ENCODE measurements around the gene SRL. TPM values are rescaled to one million over a fixed set of nuclear protein-coding genes. Genes with fewer than 3 reads are reported as not detected.
A peak's percentile ranks its signal among the peaks of the same experiment; 100 is the strongest.

The SRL gene
- total RNA-seq (100 to 1,000 TPM; 372 to 760 (median 534) TPM), polyA plus RNA-seq (100 to 1,000 TPM; 218 to 394 TPM)
- long read RNA-seq, donor 1, full-length matches to known transcripts: 1,277 of 1,763 reads
- long read RNA-seq, donor 1, partial matches to known transcripts: 48 of 1,763 reads
- long read RNA-seq, donor 1, other reads (novel, unspliced or antisense): 438 of 1,763 reads
- long read RNA-seq, donor 2, full-length matches to known transcripts: 3,049 of 4,006 reads
- long read RNA-seq, donor 2, partial matches to known transcripts: 142 of 4,006 reads
- long read RNA-seq, donor 2, other reads (novel, unspliced or antisense): 815 of 4,006 reads
- long read RNA-seq, donor 3, full-length matches to known transcripts: 1,925 of 2,465 reads
- long read RNA-seq, donor 3, partial matches to known transcripts: 62 of 2,465 reads
- long read RNA-seq, donor 3, other reads (novel, unspliced or antisense): 478 of 2,465 reads

GRCh38 chr16:4241928-4242283, at the start of gene SRL:
SRL (minus strand) TSS chr16:4242080; CDS start chr16:4242067, 13 bp downstream.
- DNase-seq (peak in 3 of 5 donors; percentile 56 to 81 (median 75)), ATAC-seq (peak; percentile 17 to 51 (median 44))
- Histone ChIP-seq H3K36me3 (no peaks in the 10 kb centered on the region), H3K9me3 (no peaks in the 10 kb centered on the region), H3K27ac (peak within 1 kb of the TSS; percentile 74 to 100 (median 94)), H3K4me1 (peaks cover 0 to 35% (median 11%) of the 10 kb centered on the region in 12 donors), H3K4me3 (peak within 1 kb of the TSS; percentile 38 to 62 (median 54)), H3K27me3 (no peaks in the 10 kb centered on the region)
- TF ChIP-seq, protein P1, sequence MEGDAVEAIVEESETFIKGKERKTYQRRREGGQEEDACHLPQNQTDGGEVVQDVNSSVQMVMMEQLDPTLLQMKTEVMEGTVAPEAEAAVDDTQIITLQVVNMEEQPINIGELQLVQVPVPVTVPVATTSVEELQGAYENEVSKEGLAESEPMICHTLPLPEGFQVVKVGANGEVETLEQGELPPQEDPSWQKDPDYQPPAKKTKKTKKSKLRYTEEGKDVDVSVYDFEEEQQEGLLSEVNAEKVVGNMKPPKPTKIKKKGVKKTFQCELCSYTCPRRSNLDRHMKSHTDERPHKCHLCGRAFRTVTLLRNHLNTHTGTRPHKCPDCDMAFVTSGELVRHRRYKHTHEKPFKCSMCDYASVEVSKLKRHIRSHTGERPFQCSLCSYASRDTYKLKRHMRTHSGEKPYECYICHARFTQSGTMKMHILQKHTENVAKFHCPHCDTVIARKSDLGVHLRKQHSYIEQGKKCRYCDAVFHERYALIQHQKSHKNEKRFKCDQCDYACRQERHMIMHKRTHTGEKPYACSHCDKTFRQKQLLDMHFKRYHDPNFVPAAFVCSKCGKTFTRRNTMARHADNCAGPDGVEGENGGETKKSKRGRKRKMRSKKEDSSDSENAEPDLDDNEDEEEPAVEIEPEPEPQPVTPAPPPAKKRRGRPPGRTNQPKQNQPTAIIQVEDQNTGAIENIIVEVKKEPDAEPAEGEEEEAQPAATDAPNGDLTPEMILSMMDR (IDR thresholded peaks at IDR 0.05): no peak
- peak in 1 of 2 donors; percentile 46 for TF ChIP-seq POLR2A (IDR thresholded peaks at IDR 0.05)
- WGBS, 4 donors: 47 to 71% (median 58%) methylated on average over 11 to 12 of the region's 12 CpGs
- intact Hi-C loops (cut with DNase I): loop anchor here in 5 of 10 donors (5.0 to 10.0 kb wide), 4 partner anchors 35 to 127 kb away; partner anchors contain the start of gene ADCY9 (in 1 of the 5)

DNA sequence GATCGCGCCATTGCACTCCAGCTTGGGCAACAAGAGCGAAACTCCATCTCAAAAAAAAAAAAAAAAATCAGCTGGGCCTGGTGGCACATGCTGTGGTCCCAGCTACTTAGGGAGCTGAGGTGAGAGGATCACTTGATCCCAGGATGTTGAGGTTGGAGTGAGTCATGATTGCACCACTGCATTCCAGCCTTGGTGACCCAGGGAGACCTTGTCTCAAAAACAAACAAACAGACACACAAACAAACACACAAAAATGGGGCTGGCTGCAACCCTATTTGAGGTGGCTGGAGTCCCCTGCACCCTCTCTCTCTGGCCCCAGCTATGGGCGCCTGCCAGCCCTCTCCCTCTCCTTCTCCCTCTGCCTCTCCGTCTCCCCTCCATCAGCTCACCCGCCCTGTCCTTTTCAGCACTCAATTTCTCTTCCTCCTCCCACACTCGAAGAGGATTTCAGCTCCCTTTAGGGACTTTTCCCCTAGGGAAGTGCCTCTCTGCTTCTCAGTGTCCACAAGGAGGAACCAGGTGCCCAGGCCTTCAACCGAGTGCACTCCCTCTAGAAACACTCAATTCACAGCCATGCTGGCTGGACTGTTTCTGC, 48.5 kb upstream of the SRL start:
- TF ChIP-seq POLR2A (IDR thresholded peaks at IDR 0.05): no peak
- TF ChIP-seq, protein P1 (IDR thresholded peaks at IDR 0.05): no peak
- WGBS, 4 donors: 83 to 84% (median 84%) methylated on average over 8 of the region's 8 CpGs
- DNase-seq: no peak
- Histone ChIP-seq H3K9me3 (no peaks in the 10 kb centered on the region), H3K36me3 (no peaks in the 10 kb centered on the region), H3K4me1 (peaks cover 6 to 36% (median 28%) of the 10 kb centered on the region in 12 donors), H3K4me3 (no peak overlapping the region), H3K27ac (no peak overlapping the region), H3K27me3 (no peaks in the 10 kb centered on the region)
- intact Hi-C loops (cut with DNase I): loop anchor here in 3 of 10 donors (5.0 to 10.0 kb wide), 3 partner anchors 37 to 114 kb away; no protein-coding TSS in a partner anchor
- ATAC-seq: no peak

- intact Hi-C loops (cut with DNase I): loop anchor here in 9 of 10 donors (1.0 to 10.0 kb wide), 7 partner anchors 39 to 116 kb away; no protein-coding TSS in a partner anchor
- peaks cover 5 to 25% (median 17%) of the 10 kb centered on the region in 12 donors for H3K4me1 ChIP-seq
- H3K36me3 ChIP-seq: no peaks in the 10 kb centered on the region
- no peak overlapping the region for H3K27ac ChIP-seq
- peaks cover 0 to 3% (median 0%) of the 10 kb centered on the region in 9 donors for H3K27me3 ChIP-seq
- peak overlapping the region in 1 of 12 donors; percentile 13 for H3K4me3 ChIP-seq
- TF ChIP-seq, protein P1 (IDR thresholded peaks at IDR 0.05): peak; percentile 91 to 99 (median 96)
- no peak for TF ChIP-seq POLR2A (IDR thresholded peaks at IDR 0.05)
- WGBS, 4 donors: 13 to 22% (median 16%) methylated on average over 11 to 22 of the region's 22 CpGs
- DNase-seq (peak; percentile 73 to 91 (median 78)), ATAC-seq (peak in 3 of 4 donors; percentile 78 to 81 (median 78))
- no peaks in the 10 kb centered on the region for H3K9me3 ChIP-seq
Observed at GRCh38 chr16:4288148-4288921, 46.5 kb upstream of the SRL start.

All from heart left ventricle (tissue), 16 donors.